DOHH2 (cell line): Measurements from ENCODE around the gene CISD3.

Experiments used
- CTCF ChIP-seq: fragments of 200-600 bp; sonication (generic); IDR thresholded peaks from one replicate; pipeline ENCODE4 v1.5.1; 2014; ENCODE audit warnings: antibody characterized with exemption, mild to moderate bottlenecking, low read depth, low read length; ENCODE audit not compliant: poor library complexity, severe bottlenecking
- EZH2phosphoT487 ChIP-seq: fragments of 200-600 bp; sonication (generic); IDR thresholded peaks from 2 replicates; pipeline ENCODE4 v1.6.1; 2017; ENCODE audit warnings: borderline replicate concordance, mild to moderate bottlenecking, antibody characterized with exemption, low read length, moderate library complexity, mixed read lengths

- TF ChIP-seq CTCF (no peak), EZH2phosphoT487 (no peak)
These were observed 25.3 kb upstream of the CISD3 start, which contains the start of gene MLLT6 for GRCh38 chr17:38704606-38705522.
